ENCODE results near the gene SPEF2. TPM values are rescaled to one million over a fixed set of nuclear protein-coding genes. Genes with fewer than 3 reads are reported as not detected.

Gene SPEF2
- total and polyA plus RNA-seq, 10 of the 15 experiments (the other 5 are each of a cell fraction or from before 2014, with no cell fraction given): 0.03 to 2.0 (median 0.07) TPM; not detected in 3

GRCh38 chr5:35776757-35777156 lies 159.1 kb downstream of the SPEF2 start:
- Histone ChIP-seq H3K4me1 (ENCODE audit: control insufficient read depth, insufficient read depth, low read length) (no peaks in the 10 kb centered on the region), H3K4me2 (ENCODE audit: control insufficient read depth, insufficient read depth) (no peak overlapping the region), H2AFZ (ENCODE audit: control insufficient read depth, low read depth, low read length) (no peak overlapping the region), H3K4me3 (no peak overlapping the region), H3K36me3 (ENCODE audit: control insufficient read depth in 2 of 2, insufficient read depth in 2 of 2, low read length in 1 of 2) (no peaks in the 10 kb centered on the region), H3K27ac (ENCODE audit: control insufficient read depth, insufficient read depth) (no peak overlapping the region), H4K20me1 (ENCODE audit: control insufficient read depth, insufficient read depth) (no peaks in the 10 kb centered on the region), H3K9ac (ENCODE audit: control insufficient read depth, insufficient read depth, low read length) (no peak overlapping the region), H3K27me3 (replicated peaks in 1 of 2; ENCODE audit: control insufficient read depth in 2 of 2, insufficient read depth in 2 of 2, low read length in 1 of 2) (no peaks in the 10 kb centered on the region), H3K9me3 (replicated peaks; ENCODE audit: control insufficient read depth, insufficient read depth, low read length) (no peaks in the 10 kb centered on the region), H3K79me2 (ENCODE audit: control insufficient read depth, insufficient read depth, low read length) (no peaks in the 10 kb centered on the region)
- ChIA-PET POLR2A (no interaction called here), SMC1A (ENCODE audit: uncharacterized antibody, unreplicated experiment) (interaction anchor here (0.5 to 10.1 kb wide), 25 partner anchors 9 to 649 kb away, joined by 3 to 276 read pairs (median 4); partner anchors contain the start of gene CAPSL), CTCF (interaction anchor here (0.6 to 10.6 kb wide), 20 partner anchors 9 to 150 kb away, joined by 3 to 359 read pairs (median 7); no protein-coding TSS in a partner anchor), RAD21 (ENCODE audit: unreplicated experiment) (interaction anchor here (0.7 to 7.4 kb wide), 13 partner anchors 14 to 149 kb away, joined by 3 to 128 read pairs (median 5); no protein-coding TSS in a partner anchor)
- TF ChIP-seq PML (IDR thresholded peaks at IDR 0.05; ENCODE audit: low read length) (no peak), EP300 (IDR thresholded peaks at IDR 0.05; ENCODE audit: borderline replicate concordance in 1 of 2, control insufficient read depth in 1 of 2, low read depth in 2 of 2, low read length in 2 of 2) (no peak), RCOR1 (conservative IDR thresholded peaks at IDR 0.05; ENCODE audit: low read depth, low read length) (no peak), KDM1A (IDR thresholded peaks at IDR 0.05; ENCODE audit: borderline replicate concordance) (no peak), SUZ12 (IDR thresholded peaks at IDR 0.05; ENCODE audit: unreplicated experiment) (no peak), FOXK2 (IDR thresholded peaks at IDR 0.05) (no peak), IKZF1 (conservative IDR thresholded peaks at IDR 0.05) (no peak), NFYA (IDR thresholded peaks at IDR 0.05; ENCODE audit: borderline replicate concordance, low read depth, low read length) (no peak), IRF4 (IDR thresholded peaks at IDR 0.05; ENCODE audit: low read depth, low read length) (no peak), MTA3 (IDR thresholded peaks at IDR 0.05; ENCODE audit: borderline replicate concordance, low read length) (no peak), CREM (IDR thresholded peaks at IDR 0.05; ENCODE audit: low read depth) (no peak), HCFC1 (IDR thresholded peaks at IDR 0.05; ENCODE audit: low read length) (no peak), HSF1 (IDR thresholded peaks at IDR 0.05; ENCODE audit: low read depth, low read length) (no peak), CEBPZ (IDR thresholded peaks at IDR 0.05; ENCODE audit: low read depth, low read length) (no peak), ASH2L (IDR thresholded peaks at IDR 0.05; ENCODE audit: borderline replicate concordance, low read depth) (no peak), EED (IDR thresholded peaks at IDR 0.05; ENCODE audit: low read depth) (no peak), SIN3A (IDR thresholded peaks at IDR 0.05; ENCODE audit: low read depth, low read length) (no peak), KLF5 (IDR thresholded peaks at IDR 0.05; ENCODE audit: partially characterized antibody) (no peak), NFIC (IDR thresholded peaks at IDR 0.05; ENCODE audit: low read depth, low read length) (no peak), HDAC2 (IDR thresholded peaks at IDR 0.05) (no peak)
- intact Hi-C loops (cut with micrococcal nuclease; ENCODE audit: unreplicated experiment) (loop anchor here (1.0 to 5.0 kb wide), 4 partner anchors 76 to 689 kb away; no protein-coding TSS in a partner anchor), in situ Hi-C loops (cut with MboI) (loop anchor here (5.0 kb wide), 1 partner anchor 146 kb away; no protein-coding TSS in a partner anchor)
- ATAC-seq (no peak), DNase-seq (ENCODE audit: low read depth, low spot score) (no peak), FAIRE-seq (no peak)
- BruUV-seq (replicated peaks): no TSS peak
